ENCODE data around the gene SYNRG. TPM values are rescaled to one million over a fixed set of nuclear protein-coding genes. Genes with fewer than 3 reads are reported as not detected.

Gene SYNRG
- total and polyA plus RNA-seq, 2 of the 13 experiments (the other 11 are each of a cell fraction or from before 2014, with no cell fraction given) = 7.3 to 8.7 TPM

- 89% methylated on average over 5 of the region's 5 CpGs for WGBS (ENCODE audit: low lambda C conversion rate)
- Histone ChIP-seq H4K20me1 (ENCODE audit: insufficient read depth, low read length) (no peaks in the 10 kb centered on the region), H3K27ac (ENCODE audit: extremely low read length, insufficient read depth, low read length) (no peak overlapping the region), H3K4me1 (ENCODE audit: insufficient read depth, low read length) (no peaks in the 10 kb centered on the region), H3K36me3 (replicated peaks in 1 of 2; ENCODE audit: control insufficient read depth in 1 of 2, insufficient read depth in 2 of 2, low read length in 2 of 2) (peaks cover 6 to 48% of the 10 kb centered on the region in 2 experiments), H3K9me3 (ENCODE audit: low read length) (no peaks in the 10 kb centered on the region), H3K27me3 (ENCODE audit: control insufficient read depth in 1 of 2, insufficient read depth in 2 of 2, low read length in 2 of 2) (no peaks in the 10 kb centered on the region), H3K4me2 (ENCODE audit: low read depth, low read length) (no peak overlapping the region), H2AFZ (ENCODE audit: low read length) (no peak overlapping the region), H3K4me3 (replicated peaks in 1 of 3; ENCODE audit: insufficient read depth in 1 of 3, low read depth in 2 of 3, low read length in 3 of 3) (no peak overlapping the region), H3K9ac (ENCODE audit: insufficient read depth, low read depth, low read length) (no peak overlapping the region), H3K79me2 (ENCODE audit: insufficient read depth, low read length) (no peaks in the 10 kb centered on the region)
- ChIA-PET CTCF (ENCODE audit: low intra/inter-chr PET ratio, low total read pairs) (no interaction called here), POLR2A (interaction anchor here (1.2 kb wide), 1 partner anchor 30 kb away, joined by 3 read pairs; the partner anchor contains the start of gene DUSP14)
- TF ChIP-seq ZNF574 (CRISPR knock-in tag; IDR thresholded peaks at IDR 0.05) (no peak), GABPA (IDR thresholded peaks at IDR 0.05; ENCODE audit: low read depth, low read length) (no peak), GABPA (CRISPR knock-in tag; IDR thresholded peaks at IDR 0.05; ENCODE audit: low read depth) (no peak), ZNF496 (CRISPR knock-in tag; IDR thresholded peaks at IDR 0.05; ENCODE audit: insufficient replicate concordance) (no peak), KLF13 (CRISPR knock-in tag; IDR thresholded peaks at IDR 0.05) (no peak), MEF2D (CRISPR knock-in tag; IDR thresholded peaks at IDR 0.05) (no peak), CC2D1A (CRISPR knock-in tag; IDR thresholded peaks at IDR 0.05) (no peak), ZNF619 (CRISPR knock-in tag; IDR thresholded peaks at IDR 0.05) (no peak), ZNF644 (CRISPR knock-in tag; IDR thresholded peaks at IDR 0.05; ENCODE audit: low read depth) (no peak), ZNF614 (CRISPR knock-in tag; IDR thresholded peaks at IDR 0.05; ENCODE audit: borderline replicate concordance) (no peak), ZIK1 (CRISPR knock-in tag; IDR thresholded peaks at IDR 0.05; ENCODE audit: borderline replicate concordance, low read depth) (no peak), ZNF781 (CRISPR knock-in tag; IDR thresholded peaks at IDR 0.05; ENCODE audit: borderline replicate concordance, not compliant biosample characterization) (no peak), ZNF282 (IDR thresholded peaks at IDR 0.05; ENCODE audit: partially characterized antibody) (no peak), ZNF3 (CRISPR knock-in tag; IDR thresholded peaks at IDR 0.05) (no peak), ZMAT3 (CRISPR knock-in tag; conservative IDR thresholded peaks at IDR 0.05) (no peak)
- ATAC-seq (no peak), FAIRE-seq (no peak), DNase-seq (ENCODE audit: low spot score) (no peak)
- in situ Hi-C loops (cut with HindIII; ENCODE audit: extremely low pct_ligation_motif_present, low pct_unique_long_range_greater_than_20kb) = no loop called here
- BruUV-seq (replicated peaks) = no TSS peak
- intact Hi-C loops (cut with micrococcal nuclease; ENCODE audit: unreplicated experiment) = no loop called here
These were observed 89.8 kb downstream of the SYNRG start for GRCh38 chr17:37519251-37519985.

All from HepG2 (cell line).